IMR-90 (cell line): ENCODE results near the gene PHLDB1. TPM values are rescaled to one million over a fixed set of nuclear protein-coding genes. Genes with fewer than 3 reads are reported as not detected.

Source experiments
- ATAC-seq: fragments of 200-7000 bp; cut with Tn5 transposase; 2 replicates; pipeline ENCODE4 v1.9.1; 2020; ENCODE audit warnings: low read depth, mild to moderate bottlenecking, moderate library complexity
- BruUV-seq: library from RNA; stranded (reverse); fragments of 400-500 nt; replicated peaks from 2 replicates; lab custom pipeline; 2021; lab: Mats Ljungman, UMichigan
- CTCF ChIA-PET: fragments of 300-600 bp; formaldehyde crosslinking; extraction: SDS; loops from one replicate; lab custom pipeline; 2021; ENCODE audit warnings: antibody characterized with exemption; lab: Yijun Ruan, JAX
- POLR2A ChIA-PET: fragments of 300-600 bp; sonication (Branson Sonifier 250); formaldehyde crosslinking; loops from one replicate; lab custom pipeline; 2022; ENCODE audit warnings: antibody characterized with exemption; ENCODE audit not compliant: unreplicated experiment; lab: Charles Lee
- DNase-seq: peaks from one replicate; pipeline ENCODE4 v3.0.0; 2013
- H2AFZ ChIP-seq: replicated peaks from 2 replicates; pipeline ENCODE3; 2013; ENCODE audit warnings: low read length, mild to moderate bottlenecking; ENCODE audit not compliant: poor library complexity
- H2AK5ac ChIP-seq: 2 replicates; pipeline ENCODE4 v1.6.1; 2013; ENCODE audit warnings: low read depth, low read length, inconsistent platforms
- H2AK9ac ChIP-seq: replicated peaks from 2 replicates; pipeline ENCODE3; 2013; ENCODE audit warnings: mild to moderate bottlenecking, low read depth, low read length, moderate library complexity; ENCODE audit not compliant: poor library complexity
- H2BK120ac ChIP-seq: 2 replicates; pipeline ENCODE4 v1.6.1; 2013; ENCODE audit warnings: low read depth, low read length, inconsistent platforms
- H2BK15ac ChIP-seq: 3 replicates; pipeline ENCODE4 v1.6.1; 2013; ENCODE audit warnings: low read depth, low read length, inconsistent platforms
- H2BK20ac ChIP-seq: 2 replicates; pipeline ENCODE4 v1.6.1; 2013; ENCODE audit warnings: low read depth, mild to moderate bottlenecking, inconsistent platforms, low read length, moderate library complexity
- H2BK5ac ChIP-seq: 2 replicates; pipeline ENCODE4 v1.6.1; 2013; ENCODE audit warnings: mild to moderate bottlenecking, low read depth, low read length, inconsistent platforms; ENCODE audit not compliant: poor library complexity, severe bottlenecking
- H3K14ac ChIP-seq: replicated peaks from 2 replicates; pipeline ENCODE4 v1.6.1; 2013; ENCODE audit warnings: low read depth, low read length, inconsistent platforms
- H3K18ac ChIP-seq: 2 replicates; pipeline ENCODE4 v1.6.1; 2013; ENCODE audit warnings: low read depth, low read length, control low read depth
- H3K23ac ChIP-seq: 2 replicates; pipeline ENCODE4 v1.6.1; 2013; ENCODE audit warnings: low read depth, low read length, inconsistent platforms
- H3K27ac ChIP-seq: 2 replicates; pipeline ENCODE4 v1.5.1; 2013; ENCODE audit warnings: mild to moderate bottlenecking, control low read depth, low read length; ENCODE audit not compliant: insufficient read depth
- H3K27me3 ChIP-seq: 2 replicates; pipeline ENCODE4 v1.6.1; 2013; ENCODE audit warnings: low read length; ENCODE audit not compliant: control insufficient read depth, insufficient read depth
- H3K36me3 ChIP-seq: 2 replicates; pipeline ENCODE4 v1.6.1; 2013; ENCODE audit warnings: low read length, mixed read lengths; ENCODE audit not compliant: control insufficient read depth, insufficient read depth
- H3K4ac ChIP-seq: 2 replicates; pipeline ENCODE4 v1.6.1; 2013; ENCODE audit warnings: low read depth, low read length, inconsistent platforms
- H3K4me1 ChIP-seq: 2 replicates; pipeline ENCODE4 v1.6.1; 2013; ENCODE audit warnings: low read length, mixed read lengths; ENCODE audit not compliant: control insufficient read depth, insufficient read depth
- H3K4me2 ChIP-seq: 2 replicates; pipeline ENCODE4 v1.6.1; 2013; ENCODE audit warnings: low read depth, mild to moderate bottlenecking, control low read depth, low read length, moderate library complexity
- H3K4me3 ChIP-seq: 2 replicates; pipeline ENCODE4 v1.5.1; 2013; ENCODE audit warnings: low read depth, mild to moderate bottlenecking, control low read depth, low read length, moderate library complexity; ENCODE audit not compliant: insufficient read depth
- H3K56ac ChIP-seq: 2 replicates; pipeline ENCODE4 v1.6.1; 2013; ENCODE audit warnings: low read length, inconsistent platforms; ENCODE audit not compliant: insufficient read depth; ENCODE audit errors: extremely low read depth
- H3K79me1 ChIP-seq, 2 experiments: 2 replicates each; pipeline ENCODE4 v1.6.1; 2013; ENCODE audit warnings: low read length in 2 of 2, inconsistent platforms in 1 of 2, low read depth in 1 of 2
- H3K9ac ChIP-seq: 2 replicates; pipeline ENCODE4 v1.6.1; 2013; ENCODE audit warnings: low read depth, low read length, control low read depth
- H3K9me1 ChIP-seq: 2 replicates; pipeline ENCODE4 v1.6.1; 2013; ENCODE audit warnings: low read length, inconsistent platforms; ENCODE audit not compliant: insufficient read depth
- H3K9me3 ChIP-seq: 2 replicates; pipeline ENCODE4 v1.6.1; 2013; ENCODE audit warnings: low read length; ENCODE audit not compliant: control insufficient read depth, insufficient read depth
- H4K20me1 ChIP-seq: 2 replicates; pipeline ENCODE4 v1.6.1; 2013; ENCODE audit warnings: low read length, inconsistent platforms; ENCODE audit not compliant: insufficient read depth
- H4K5ac ChIP-seq: 2 replicates; pipeline ENCODE4 v1.6.1; 2013; ENCODE audit warnings: mild to moderate bottlenecking, low read depth, low read length, control low read depth
- H4K8ac ChIP-seq, 2 experiments: 2 replicates each; pipeline ENCODE4 v1.6.1; 2013; ENCODE audit warnings: low read depth in 2 of 2, low read length in 2 of 2, control low read depth in 1 of 2, inconsistent platforms in 1 of 2
- H4K91ac ChIP-seq: 2 replicates; pipeline ENCODE4 v1.6.1; 2013; ENCODE audit warnings: low read depth, low read length, inconsistent platforms; ENCODE audit not compliant: insufficient read depth
- BHLHE40 ChIP-seq: fragments of 150-350 bp; IDR thresholded peaks from 2 replicates; pipeline ENCODE4 v1.6.1; 2016; ENCODE audit warnings: mild to moderate bottlenecking, low read depth, low read length
- CEBPB ChIP-seq: IDR thresholded peaks from 2 replicates; pipeline ENCODE4 v1.6.1; 2012; ENCODE audit warnings: low read depth, low read length, improper control_type of control experiment
- CHD1 ChIP-seq: IDR thresholded peaks from 2 replicates; pipeline ENCODE4 v1.6.1; 2012; ENCODE audit warnings: low read depth, low read length, improper control_type of control experiment
- ELK1 ChIP-seq: fragments of 150-350 bp; IDR thresholded peaks from 2 replicates; pipeline ENCODE4 v1.6.1; 2016; ENCODE audit warnings: low read depth, mild to moderate bottlenecking, low read length, moderate library complexity, borderline replicate concordance
- FOS ChIP-seq: fragments of 150-350 bp; IDR thresholded peaks from 2 replicates; pipeline ENCODE4 v1.6.1; 2016; ENCODE audit warnings: low read depth, low read length
- MAFK ChIP-seq: IDR thresholded peaks from 2 replicates; pipeline ENCODE4 v1.6.1; 2012; ENCODE audit warnings: low read depth, low read length, improper control_type of control experiment
- MAZ ChIP-seq: IDR thresholded peaks from 2 replicates; pipeline ENCODE4 v1.6.1; 2012; ENCODE audit warnings: low read depth, mild to moderate bottlenecking, low read length, improper control_type of control experiment, moderate library complexity, borderline replicate concordance
- MXI1 ChIP-seq: IDR thresholded peaks from 2 replicates; pipeline ENCODE4 v1.6.1; 2012; ENCODE audit warnings: low read depth, mild to moderate bottlenecking, low read length, moderate library complexity, borderline replicate concordance
- NFE2L2 ChIP-seq: fragments of 150-350 bp; IDR thresholded peaks from 2 replicates; pipeline ENCODE4 v1.6.1; 2016; ENCODE audit warnings: low read depth, mild to moderate bottlenecking, low read length
- POLR2A ChIP-seq: IDR thresholded peaks from 2 replicates; pipeline ENCODE4 v1.6.1; 2012; ENCODE audit warnings: mild to moderate bottlenecking, low read depth, low read length
- RAD21 ChIP-seq: IDR thresholded peaks from 2 replicates; pipeline ENCODE4 v1.6.1; 2012; ENCODE audit warnings: low read length, improper control_type of control experiment
- RCOR1 ChIP-seq: IDR thresholded peaks from 2 replicates; pipeline ENCODE4 v1.6.1; 2012; ENCODE audit warnings: mild to moderate bottlenecking, low read length, improper control_type of control experiment; ENCODE audit not compliant: insufficient replicate concordance
- RFX5 ChIP-seq: IDR thresholded peaks from 2 replicates; pipeline ENCODE4 v1.8.0; 2012; ENCODE audit warnings: low read depth, mild to moderate bottlenecking, low read length, moderate library complexity
- SMC3 ChIP-seq: fragments of 150-350 bp; IDR thresholded peaks from 2 replicates; pipeline ENCODE4 v1.6.1; 2016; ENCODE audit warnings: low read depth, mild to moderate bottlenecking, antibody characterized with exemption, low read length, moderate library complexity
- WGBS, 2 experiments: methylation state at CpG; one replicate each; pipeline versions ENCODE4 v1.1.5 to v1.1.7; 2013; ENCODE audit warnings: missing lambda C conversion rate in 2 of 2; ENCODE audit not compliant: insufficient read length in 1 of 2; ENCODE audit errors: extremely low coverage in 2 of 2; 5-methylcytosine and 5-hydroxymethylcytosine counted together
- dilution Hi-C: fragments of 300-500 bp; cut with HindIII; formaldehyde crosslinking; loops from one replicate; pipeline ENCODE4 v1.14.3; 2018; ENCODE audit warnings: low sequenced_read_pairs; ENCODE audit not compliant: unreplicated experiment
- in situ Hi-C: fragments of 300-500 bp; cut with MboI; formaldehyde crosslinking; loops from 3 replicates; pipeline ENCODE4 v1.14.3; 2019; ENCODE audit warnings: low sequenced_read_pairs, inconsistent platforms, mixed read lengths
- intact Hi-C: fragments of 100-400 bp; cut with micrococcal nuclease; formaldehyde crosslinking; loops from 2 replicates; pipeline ENCODE4 v1.10.0; 2022
- polyA plus RNA-seq, 3 experiments: library from polyadenylated mRNA; depleted of rRNA; stranded (reverse); fragments of >200 nt; gene quantifications; 2 replicates each; pipeline ENCODE4 v1.2.3, GENCODE V29; 2012; ENCODE audit warnings: low replicate concordance in 1 of 3
- total RNA-seq: library from RNA; depleted of rRNA; stranded (reverse); fragments of >200 nt; gene quantifications from 2 replicates; pipeline ENCODE4 v1.2.3, GENCODE V29; 2012
- TF ChIP-seq, protein P1 (sequence below): conservative IDR thresholded peaks from 2 replicates; pipeline ENCODE4 v1.5.1; 2012; ENCODE audit warnings: mild to moderate bottlenecking, low read depth, low read length, improper control_type of control experiment
- TF ChIP-seq, protein P2 (sequence below): fragments of 150-350 bp; IDR thresholded peaks from 2 replicates; pipeline ENCODE4 v1.6.1; 2017; ENCODE audit warnings: mild to moderate bottlenecking, antibody characterized with exemption, low read length, low read depth

PHLDB1 gene
- total and polyA plus RNA-seq, 2 of the 4 experiments (the other 2 are of a cell fraction): 40.0 to 90.4 TPM

GRCh38 chr11:118638726-118639125 lies 31.3 kb downstream of the PHLDB1 start:
- Histone ChIP-seq H2BK5ac (no peak overlapping the region), H3K9me1 (peaks cover 13% of the 10 kb centered on the region), H2BK15ac (no peak overlapping the region), H3K4ac (no peak overlapping the region), H2BK120ac (no peak overlapping the region), H2AFZ (no peak overlapping the region), H4K5ac (no peak overlapping the region), H3K36me3 (peaks cover 84% of the 10 kb centered on the region), H4K20me1 (peaks cover 56% of the 10 kb centered on the region), H3K27ac (no peak overlapping the region), H3K27me3 (no peaks in the 10 kb centered on the region), H3K79me1 (peaks cover 37 to 92% of the 10 kb centered on the region in 2 experiments), H2AK5ac (no peak overlapping the region), H2AK9ac (no peak overlapping the region), H3K4me1 (peaks cover 8% of the 10 kb centered on the region), H4K8ac (no peak overlapping the region), H3K23ac (no peak overlapping the region), H3K4me2 (no peak overlapping the region), H3K9me3 (no peaks in the 10 kb centered on the region), H3K4me3 (no peak overlapping the region), H3K14ac (no peak overlapping the region), H2BK20ac (no peak overlapping the region), H3K56ac (no peak overlapping the region), H3K9ac (no peak overlapping the region), H3K18ac (no peak overlapping the region), H4K91ac (no peak overlapping the region)
- no peak for ATAC-seq
- TF ChIP-seq, protein P1, sequence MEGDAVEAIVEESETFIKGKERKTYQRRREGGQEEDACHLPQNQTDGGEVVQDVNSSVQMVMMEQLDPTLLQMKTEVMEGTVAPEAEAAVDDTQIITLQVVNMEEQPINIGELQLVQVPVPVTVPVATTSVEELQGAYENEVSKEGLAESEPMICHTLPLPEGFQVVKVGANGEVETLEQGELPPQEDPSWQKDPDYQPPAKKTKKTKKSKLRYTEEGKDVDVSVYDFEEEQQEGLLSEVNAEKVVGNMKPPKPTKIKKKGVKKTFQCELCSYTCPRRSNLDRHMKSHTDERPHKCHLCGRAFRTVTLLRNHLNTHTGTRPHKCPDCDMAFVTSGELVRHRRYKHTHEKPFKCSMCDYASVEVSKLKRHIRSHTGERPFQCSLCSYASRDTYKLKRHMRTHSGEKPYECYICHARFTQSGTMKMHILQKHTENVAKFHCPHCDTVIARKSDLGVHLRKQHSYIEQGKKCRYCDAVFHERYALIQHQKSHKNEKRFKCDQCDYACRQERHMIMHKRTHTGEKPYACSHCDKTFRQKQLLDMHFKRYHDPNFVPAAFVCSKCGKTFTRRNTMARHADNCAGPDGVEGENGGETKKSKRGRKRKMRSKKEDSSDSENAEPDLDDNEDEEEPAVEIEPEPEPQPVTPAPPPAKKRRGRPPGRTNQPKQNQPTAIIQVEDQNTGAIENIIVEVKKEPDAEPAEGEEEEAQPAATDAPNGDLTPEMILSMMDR: no peak
- no peak for TF ChIP-seq MXI1
- no peak for TF ChIP-seq RFX5
- TF ChIP-seq, protein P2, sequence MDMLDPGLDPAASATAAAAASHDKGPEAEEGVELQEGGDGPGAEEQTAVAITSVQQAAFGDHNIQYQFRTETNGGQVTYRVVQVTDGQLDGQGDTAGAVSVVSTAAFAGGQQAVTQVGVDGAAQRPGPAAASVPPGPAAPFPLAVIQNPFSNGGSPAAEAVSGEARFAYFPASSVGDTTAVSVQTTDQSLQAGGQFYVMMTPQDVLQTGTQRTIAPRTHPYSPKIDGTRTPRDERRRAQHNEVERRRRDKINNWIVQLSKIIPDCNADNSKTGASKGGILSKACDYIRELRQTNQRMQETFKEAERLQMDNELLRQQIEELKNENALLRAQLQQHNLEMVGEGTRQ: no peak
- TF ChIP-seq ELK1: no peak
- no peak for TF ChIP-seq SMC3
- no peak for TF ChIP-seq CHD1
- no peak for TF ChIP-seq MAFK
- no peak for TF ChIP-seq NFE2L2
- TF ChIP-seq MAZ: no peak
- TF ChIP-seq RAD21: no peak
- TF ChIP-seq RCOR1: no peak
- TF ChIP-seq CEBPB: no peak
- TF ChIP-seq FOS: no peak
- no peak for TF ChIP-seq BHLHE40
- TF ChIP-seq POLR2A: no peak
- in situ Hi-C loops: no loop called here
- dilution Hi-C loops: no loop called here
- WGBS, 2 experiments: no CpG with 5 or more reads among the region's 6 CpGs
- POLR2A ChIA-PET: no interaction called here
- no peak for DNase-seq
- BruUV-seq: no TSS peak
- CTCF ChIA-PET: no interaction called here
- intact Hi-C loops: no loop called here
